ENCODE measurements around the gene ZNF90. TPM values are rescaled to one million over a fixed set of nuclear protein-coding genes. Genes with fewer than 3 reads are reported as not detected.

ZNF90 gene
- total and polyA plus RNA-seq, 2 experiments from 2014 or later: 102 to 122 TPM

- Histone ChIP-seq H3K9me2 (ENCODE audit: insufficient read depth) (no peaks in the 10 kb centered on the region), H3K4me2 (peak overlapping the region; percentile 92), H3K36me3 (ENCODE audit: insufficient read depth) (0 out of 2 replicates have a peak, but pooled peaks cover 9% of the 10 kb centered on the region), H3K4me1 (ENCODE audit: insufficient read depth) (peaks cover 11% of the 10 kb centered on the region), H3K27ac (ENCODE audit: low read depth) (peak overlapping the region; percentile 93), H3K4me3 (peak overlapping the region; percentile 87), H3K79me2 (replicated peaks; ENCODE audit: insufficient read depth) (peaks cover 53% of the 10 kb centered on the region), H4K20me1 (replicated peaks; ENCODE audit: insufficient read depth) (peaks cover 14% of the 10 kb centered on the region; the same call in 1 of the 2 replicates), H3F3A (replicated peaks; ENCODE audit: low read depth) (no peaks in the 10 kb centered on the region; the same call in 1 of the 2 replicates), H2AFZ (no peak overlapping the region), H3K27me3 (ENCODE audit: insufficient read depth) (no peaks in the 10 kb centered on the region)
- Mint-ChIP-seq H3K27ac (peak overlapping the region; percentile 84), H3K9me3 (peaks cover 6% of the 10 kb centered on the region; the same call in 2 of the 3 replicates), H3K4me3 (peak overlapping the region; percentile 96), H3K27me3 (ENCODE audit: insufficient read depth, low read depth, poor library complexity) (peaks cover 4% of the 10 kb centered on the region), H3K4me1 (peaks cover 10% of the 10 kb centered on the region), H3K36me3 (ENCODE audit: low read depth) (peaks cover 19% of the 10 kb centered on the region)
- no peak for DNase-seq (ENCODE audit: low spot score)
- ATAC-seq: no peak
- no peak for TF ChIP-seq EZH2phosphoT487 (IDR thresholded peaks at IDR 0.05; ENCODE audit: unreplicated experiment)
- TF ChIP-seq ZNF462 (CRISPR knock-in tag; IDR thresholded peaks at IDR 0.05): no peak
- TF ChIP-seq STAT1 (IDR thresholded peaks at IDR 0.05; ENCODE audit: unreplicated experiment): no peak
- TF ChIP-seq POLR2AphosphoS5 (IDR thresholded peaks at IDR 0.05; ENCODE audit: low read depth): no peak
- TF ChIP-seq ETS1 (IDR thresholded peaks at IDR 0.05): no peak
- no peak for TF ChIP-seq REST (IDR thresholded peaks at IDR 0.05; ENCODE audit: unreplicated experiment)
- no peak for TF ChIP-seq EZH2 (IDR thresholded peaks at IDR 0.05; ENCODE audit: low read depth, unreplicated experiment)
- no peak for TF ChIP-seq JUNB (IDR thresholded peaks at IDR 0.05; ENCODE audit: unreplicated experiment)
- TF ChIP-seq CREB1 (CRISPR knock-in tag; IDR thresholded peaks at IDR 0.05; ENCODE audit: low read depth): no peak
- no peak for TF ChIP-seq NANOG (IDR thresholded peaks at IDR 0.05; ENCODE audit: borderline replicate concordance)
- TF ChIP-seq CTCF (conservative IDR thresholded peaks at IDR 0.05; ENCODE audit: low read depth in 2 of 2): no peak
- no peak for TF ChIP-seq ZNF114 (CRISPR knock-in tag; IDR thresholded peaks at IDR 0.05)
- TF ChIP-seq ZNF331 (CRISPR knock-in tag; IDR thresholded peaks at IDR 0.05; ENCODE audit: low read depth): no peak
Observed at GRCh38 chr19:20038358-20039202, 39.2 kb upstream of the ZNF90 start.

All from GM23338 (cell line).